ENCODE measurements around the gene CWH43.
"Not testable (repeated sequence)": the region's sequence is repeated elsewhere in the genome, so short reads cannot be mapped to it uniquely, and the experiment has no call there.

Gene CWH43

GRCh38 chr4:49098034-49098759, 112.1 kb downstream of the CWH43 start:
- DNase-seq = not testable (repeated sequence)

DNA sequence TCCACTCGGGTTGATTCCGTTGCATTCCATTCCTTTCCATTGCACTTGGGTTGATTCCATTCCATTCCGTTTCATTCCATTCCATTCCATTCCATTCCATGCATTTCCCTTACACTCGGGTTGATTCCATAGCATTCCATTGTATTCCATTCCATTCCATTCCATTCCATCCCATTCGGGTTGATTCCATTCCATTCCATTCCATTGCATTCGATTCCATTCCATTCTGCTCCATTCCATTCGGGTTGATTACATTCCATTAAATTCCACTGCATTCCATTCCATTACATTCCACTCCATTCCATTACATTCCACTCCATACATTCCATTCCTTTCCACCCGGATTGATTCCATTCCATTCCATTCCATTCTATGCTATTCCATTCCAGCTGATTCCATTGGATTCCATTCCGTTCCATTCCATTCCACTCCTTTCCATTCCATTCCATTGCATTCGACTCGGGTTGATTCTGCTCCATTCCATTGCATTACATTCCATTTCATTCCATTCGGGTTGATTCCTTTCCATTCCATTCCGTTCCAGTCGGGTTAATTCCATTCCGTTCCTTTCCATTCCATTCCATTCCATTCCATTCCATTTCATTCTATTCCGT, 113.9 kb downstream of the CWH43 start:
- DNase-seq = not testable (repeated sequence)

- DNase-seq = not testable (repeated sequence)
These were observed 116.3 kb downstream of the CWH43 start for GRCh38 chr4:49102344-49102898.

DNA sequence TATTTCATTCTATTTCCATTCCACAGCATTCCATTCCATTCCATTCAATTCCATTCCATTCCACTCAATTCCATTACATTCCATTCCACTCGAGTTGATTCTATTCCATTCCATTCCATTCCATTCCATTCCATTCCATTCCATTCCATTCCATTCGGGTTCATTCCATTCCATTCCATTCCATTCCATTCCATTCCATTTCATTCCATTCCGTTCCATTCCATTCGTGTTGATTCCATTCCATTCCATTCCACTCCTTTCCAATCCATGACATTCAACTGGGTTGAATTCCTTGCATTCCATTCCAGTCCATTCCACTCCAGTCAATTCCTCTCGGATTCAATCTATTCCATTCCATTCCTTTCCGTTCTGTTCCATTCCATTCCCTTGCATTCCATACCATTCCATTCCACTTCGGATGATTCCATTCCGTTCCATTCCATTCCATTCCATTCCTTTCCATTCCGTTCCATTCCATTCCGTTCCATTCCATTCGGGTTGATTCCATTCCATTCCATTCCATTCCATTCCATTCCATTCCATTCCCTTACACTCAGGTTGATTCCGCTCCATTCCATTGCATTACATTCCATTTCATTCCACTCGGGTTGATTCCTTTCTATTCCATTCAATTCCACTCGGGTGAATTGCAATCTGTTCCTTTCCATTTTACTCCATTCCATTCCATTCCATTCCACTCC, 117.5 kb downstream of the CWH43 start:
- DNase-seq = not testable (repeated sequence)

GRCh38 chr4:49104231-49104930, 118.3 kb downstream of the CWH43 start:
- not testable (repeated sequence) for DNase-seq

DNA sequence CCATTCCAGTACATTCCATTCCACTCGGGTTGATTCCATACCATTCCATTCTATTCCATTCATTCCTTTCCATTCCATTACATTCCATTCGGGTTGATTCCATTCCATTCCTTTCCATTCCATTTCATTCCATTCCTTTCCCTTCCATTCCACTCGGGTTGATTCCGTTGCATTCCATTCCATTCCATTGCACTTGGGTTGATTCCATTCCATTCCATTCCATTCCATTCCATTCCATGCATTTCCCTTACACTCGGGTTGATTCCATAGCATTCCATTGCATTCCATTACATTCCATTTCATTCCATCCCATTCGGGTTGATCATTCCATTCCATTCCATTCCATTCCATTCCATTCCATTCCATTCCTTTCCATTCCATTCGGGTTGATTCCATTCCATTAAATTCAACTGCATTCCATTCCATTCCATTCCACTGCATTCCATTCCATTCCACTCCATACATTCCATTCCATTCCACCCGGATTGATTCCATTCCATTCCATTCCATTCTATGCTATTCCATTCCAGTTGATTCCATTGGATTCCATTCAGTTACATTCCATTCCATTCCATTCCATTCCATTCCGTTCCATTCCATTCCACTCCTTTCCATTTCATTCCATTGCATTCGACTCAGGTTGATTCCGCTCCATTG, 119.3 kb downstream of the CWH43 start:
- not testable (repeated sequence) for DNase-seq

DNA sequence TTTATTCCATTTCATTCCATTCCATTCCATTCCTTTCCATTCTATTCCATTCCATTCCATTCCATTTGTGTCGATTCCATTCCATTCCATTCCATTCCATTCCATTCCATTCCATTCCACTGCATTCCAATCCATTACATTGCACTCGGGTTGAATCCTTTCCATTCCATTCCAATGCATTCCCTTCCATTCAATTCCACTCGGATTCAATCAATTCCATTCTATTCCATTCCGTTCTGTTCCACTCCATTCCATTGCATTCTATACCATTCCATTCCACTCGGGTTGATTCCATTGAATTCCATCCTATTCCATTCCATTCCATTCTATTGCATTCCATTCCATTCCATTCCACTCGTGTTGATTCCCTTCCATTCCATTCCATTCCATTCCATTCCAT, 121.2 kb downstream of the CWH43 start:
- DNase-seq = not testable (repeated sequence)

GRCh38 chr4:49108183-49108978, 122.3 kb downstream of the CWH43 start:
- DNase-seq = not testable (repeated sequence)

DNA sequence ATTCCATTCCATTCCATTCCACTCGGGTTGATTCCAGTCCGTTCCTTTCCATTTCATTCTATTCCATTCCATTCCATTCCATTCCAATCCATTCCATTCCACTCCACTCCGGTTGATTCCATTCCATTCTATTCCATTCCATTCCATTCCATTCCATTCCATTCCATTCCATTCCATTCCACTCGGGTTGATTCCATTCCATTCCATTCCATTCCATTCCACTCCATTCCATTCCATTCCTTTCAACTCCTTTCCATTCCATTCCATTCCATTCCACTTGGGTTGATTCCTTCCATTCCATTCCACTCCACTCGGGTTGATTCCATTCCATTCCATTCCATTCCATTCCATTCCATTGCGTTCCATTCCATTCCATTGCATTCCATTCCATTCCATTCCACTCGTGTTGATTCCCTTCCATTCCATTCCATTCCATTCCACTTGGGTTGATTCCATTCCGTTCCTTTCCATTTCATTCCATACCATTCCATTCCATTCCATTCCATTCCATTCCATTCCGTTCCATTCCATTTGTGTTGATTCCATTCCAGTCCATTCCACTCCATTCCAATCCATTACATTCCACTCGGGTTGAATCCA, 123.6 kb downstream of the CWH43 start:
- DNase-seq = not testable (repeated sequence)

DNA sequence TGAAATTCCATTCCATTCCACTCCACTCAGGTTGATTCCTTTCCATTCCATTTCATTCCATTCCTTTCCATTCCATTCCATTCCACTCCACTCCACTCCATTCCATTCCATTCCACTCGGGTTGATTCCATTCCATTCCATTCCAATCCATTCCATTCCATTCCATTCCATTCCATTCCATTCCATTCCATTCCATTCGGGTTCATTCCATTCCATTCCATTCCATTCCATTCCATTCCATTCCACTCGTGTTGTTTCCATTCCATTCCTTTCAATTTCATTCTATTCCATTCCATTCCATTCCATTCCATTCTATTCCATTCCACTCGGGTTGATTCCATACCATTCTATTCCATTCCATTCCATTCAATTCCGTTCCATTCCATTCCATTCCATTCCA, 124.5 kb downstream of the CWH43 start:
- not testable (repeated sequence) for DNase-seq

Measured in NCI-H1436 treated with DMSO at 0.1 percent for 48 hours (cell line).